GM21423 (cell line): ENCODE results near the gene IQCK.

Experiments used
- ATAC-seq: cut with Tn5 transposase; IDR thresholded peaks from one replicate; pipeline ENCODE4 v1.9.1; 2021; ENCODE audit warnings: mild to moderate bottlenecking, moderate library complexity; ENCODE audit not compliant: unreplicated experiment

The IQCK gene

DNA sequence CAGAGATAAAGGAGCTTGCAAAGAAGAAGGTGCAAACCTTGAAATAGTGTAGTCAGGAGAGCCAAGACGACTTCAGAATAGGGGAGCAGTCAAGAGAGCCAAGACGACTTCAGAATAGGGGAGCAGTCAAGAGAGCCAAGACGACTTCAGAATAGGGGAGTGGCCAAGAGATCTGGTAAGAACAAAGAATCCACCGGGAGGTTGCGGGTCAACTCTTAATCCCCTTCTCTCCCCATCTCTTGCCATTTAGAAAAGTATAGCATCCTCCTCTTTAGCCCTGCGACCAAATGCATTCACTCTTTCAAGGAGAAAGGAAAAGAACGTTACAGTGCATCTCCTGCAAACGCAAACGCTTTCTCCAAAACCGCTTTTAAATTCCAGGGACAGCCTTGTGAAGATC lies 757 bp upstream of the IQCK start:
- ATAC-seq: no peak

DNA sequence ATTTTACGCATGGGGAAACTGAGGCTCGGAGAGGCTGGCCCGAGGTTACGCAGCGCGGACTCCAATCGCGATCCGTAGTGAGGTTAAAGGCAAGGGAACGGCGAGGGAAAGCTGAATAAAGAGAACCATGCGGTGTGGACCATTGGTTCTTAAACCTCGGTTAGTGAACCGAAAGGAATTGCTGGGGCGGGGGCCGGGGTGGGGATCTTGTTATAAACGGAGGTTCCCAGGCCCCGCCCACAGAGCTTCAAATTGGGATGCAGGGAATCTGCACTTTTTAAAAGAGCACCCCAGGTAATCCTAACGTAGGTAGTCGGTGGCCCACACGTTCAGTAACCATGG lies 524 bp downstream of the IQCK start:
- ATAC-seq: no peak

DNA sequence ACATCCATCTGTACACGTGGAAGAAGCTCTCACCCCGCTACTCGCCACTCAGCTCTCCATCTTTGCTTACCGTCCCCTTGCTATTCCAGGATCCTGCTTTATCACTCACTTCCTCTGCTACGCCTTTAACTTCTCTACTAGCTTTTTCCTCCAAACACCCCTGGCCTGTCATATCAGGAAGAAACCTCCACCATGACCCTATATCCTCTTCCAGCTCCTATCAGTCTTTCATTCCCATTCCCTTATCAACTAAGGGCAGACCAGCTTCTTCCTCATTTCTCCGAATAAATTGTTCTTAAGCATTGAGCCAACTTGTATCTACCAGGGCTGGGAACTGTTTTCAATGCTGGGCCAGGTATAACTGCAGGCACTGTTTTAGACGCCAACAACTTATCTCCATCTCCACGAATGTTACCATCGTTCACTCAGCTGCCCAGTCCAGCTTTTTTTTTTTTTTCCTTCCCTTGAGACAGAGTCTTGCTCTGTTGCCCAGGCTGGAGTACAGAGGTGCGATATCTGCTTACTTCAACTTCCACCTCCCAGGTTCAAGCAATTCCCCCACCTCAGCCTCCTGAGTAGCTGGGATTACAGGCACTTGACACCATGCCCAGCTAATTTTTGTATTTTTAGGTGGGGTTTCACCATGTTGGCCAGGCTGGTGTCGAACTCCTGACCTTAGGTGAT lies 4.3 kb downstream of the IQCK start:
- no peak for ATAC-seq

GRCh38 chr16:19722981-19723380 lies 4.9 kb downstream of the IQCK start:
- no peak for ATAC-seq

GRCh38 chr16:19728636-19728965 lies 10.5 kb downstream of the IQCK start:
- no peak for ATAC-seq

DNA sequence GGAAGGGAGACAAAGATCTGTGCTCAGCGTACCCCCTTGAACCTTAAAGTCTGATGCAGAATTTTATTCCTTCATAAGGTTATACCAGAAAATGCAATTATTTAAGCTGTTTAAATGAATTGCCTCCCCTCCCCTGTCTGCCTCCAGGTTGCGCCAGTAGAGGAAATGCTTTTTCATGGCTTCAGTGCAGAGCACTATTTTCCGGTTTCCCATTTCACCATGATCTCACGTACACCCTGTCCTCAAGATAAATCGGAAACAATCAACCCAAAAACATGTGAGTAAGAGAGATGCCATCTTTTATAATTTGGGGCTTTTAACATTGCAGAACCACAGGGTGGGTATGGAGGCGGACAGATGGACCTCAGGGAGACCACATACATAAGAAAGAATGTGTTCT lies 15.5 kb downstream of the IQCK start:
- ATAC-seq: no peak

DNA sequence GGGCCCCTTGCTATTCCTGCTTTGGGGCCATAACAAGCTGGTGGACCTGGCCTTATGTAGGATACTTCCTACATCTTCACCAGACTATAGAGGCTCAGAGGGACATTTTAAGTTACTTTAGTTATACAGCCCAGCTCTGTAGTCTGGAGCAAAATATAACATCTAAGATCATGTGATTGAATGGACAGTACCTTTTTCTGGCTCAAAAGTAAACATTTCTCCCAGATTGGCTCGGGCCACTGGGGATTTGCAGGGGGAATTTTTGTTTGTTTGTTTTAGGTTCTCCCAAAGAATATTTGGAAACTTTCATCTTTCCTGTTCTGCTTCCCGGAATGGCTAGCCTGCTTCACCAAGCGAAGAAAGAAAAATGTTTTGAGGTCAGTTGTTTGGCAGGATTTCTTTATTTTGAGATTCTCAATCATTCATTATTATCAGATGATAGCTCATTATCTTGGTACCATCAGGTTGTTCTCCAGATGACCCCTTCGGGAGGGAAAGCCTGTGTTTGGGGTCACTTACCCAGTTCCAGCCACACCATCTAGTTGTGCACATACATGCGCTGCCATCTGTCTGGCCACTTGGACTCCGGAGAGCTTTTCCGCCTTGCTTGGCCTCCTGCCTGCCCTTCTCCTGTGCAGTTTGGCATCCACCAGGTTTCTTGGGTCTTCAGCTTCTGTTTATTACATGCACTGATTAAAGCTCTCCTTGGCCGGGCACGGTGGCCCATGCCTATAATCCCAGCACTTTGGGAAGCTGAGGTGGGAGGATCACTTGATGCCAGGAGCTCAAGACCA lies 17.2 kb downstream of the IQCK start:
- no peak for ATAC-seq

- no peak for ATAC-seq
These were observed 19.4 kb downstream of the IQCK start for GRCh38 chr16:19737306-19738038.

DNA sequence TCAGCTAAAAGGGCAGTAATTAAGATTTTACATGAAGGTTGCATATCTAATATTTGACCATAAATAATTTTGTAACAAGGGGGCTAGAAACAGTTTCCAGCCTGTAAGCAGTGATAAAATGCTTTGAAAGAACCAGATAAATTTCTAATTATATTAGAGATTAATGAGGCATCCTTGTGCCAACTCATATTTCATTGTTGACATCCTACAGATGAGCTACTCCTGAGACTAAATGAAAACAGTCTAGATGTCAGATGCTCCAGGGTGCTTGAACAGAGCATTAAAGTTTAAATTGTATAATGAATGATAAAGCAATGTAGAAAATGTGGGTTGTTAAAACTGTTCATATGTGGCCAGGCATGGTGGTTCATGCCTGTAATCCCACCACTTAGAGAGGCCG lies 23.3 kb downstream of the IQCK start:
- ATAC-seq: no peak

- no peak for ATAC-seq
These were observed 25.7 kb downstream of the IQCK start for GRCh38 chr16:19743816-19744159.

GRCh38 chr16:19744670-19745069 lies 26.6 kb downstream of the IQCK start:
- no peak for ATAC-seq

DNA sequence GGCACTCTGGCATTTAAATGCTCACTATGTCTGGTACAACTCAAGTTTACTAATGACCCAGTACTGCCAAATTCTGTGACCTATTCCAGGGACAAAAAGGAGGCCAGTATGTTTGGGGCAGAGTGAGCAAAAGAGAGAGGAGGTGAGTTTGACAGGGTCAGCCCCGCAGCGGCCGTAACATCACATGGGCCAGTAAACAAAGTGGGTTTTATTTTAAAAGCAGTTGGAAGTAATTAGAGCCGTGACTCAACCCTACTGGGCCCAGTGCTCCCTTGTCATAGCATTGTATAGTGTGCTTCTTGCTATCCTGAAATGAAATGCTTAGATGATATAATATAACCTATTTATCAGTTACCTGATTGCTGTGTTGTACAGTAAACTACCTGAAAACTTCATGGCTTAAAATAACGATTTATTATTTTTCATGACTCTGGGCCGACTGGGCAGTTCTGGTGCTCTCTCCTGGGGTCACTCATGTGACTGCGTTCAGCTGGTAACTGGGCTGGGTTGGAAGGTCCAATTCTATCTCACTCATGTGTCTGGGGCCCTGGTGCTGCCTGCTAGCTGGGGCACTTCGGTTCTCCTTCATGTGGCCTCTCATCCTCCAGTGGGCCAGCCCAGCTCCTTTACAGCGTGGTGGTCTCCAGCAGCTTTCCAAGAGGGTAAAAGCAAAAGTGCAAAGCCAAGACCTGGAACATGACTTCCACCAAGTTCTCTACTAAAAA lies 27.4 kb downstream of the IQCK start:
- no peak for ATAC-seq

GRCh38 chr16:19746561-19746960 lies 28.5 kb downstream of the IQCK start:
- no peak for ATAC-seq

DNA sequence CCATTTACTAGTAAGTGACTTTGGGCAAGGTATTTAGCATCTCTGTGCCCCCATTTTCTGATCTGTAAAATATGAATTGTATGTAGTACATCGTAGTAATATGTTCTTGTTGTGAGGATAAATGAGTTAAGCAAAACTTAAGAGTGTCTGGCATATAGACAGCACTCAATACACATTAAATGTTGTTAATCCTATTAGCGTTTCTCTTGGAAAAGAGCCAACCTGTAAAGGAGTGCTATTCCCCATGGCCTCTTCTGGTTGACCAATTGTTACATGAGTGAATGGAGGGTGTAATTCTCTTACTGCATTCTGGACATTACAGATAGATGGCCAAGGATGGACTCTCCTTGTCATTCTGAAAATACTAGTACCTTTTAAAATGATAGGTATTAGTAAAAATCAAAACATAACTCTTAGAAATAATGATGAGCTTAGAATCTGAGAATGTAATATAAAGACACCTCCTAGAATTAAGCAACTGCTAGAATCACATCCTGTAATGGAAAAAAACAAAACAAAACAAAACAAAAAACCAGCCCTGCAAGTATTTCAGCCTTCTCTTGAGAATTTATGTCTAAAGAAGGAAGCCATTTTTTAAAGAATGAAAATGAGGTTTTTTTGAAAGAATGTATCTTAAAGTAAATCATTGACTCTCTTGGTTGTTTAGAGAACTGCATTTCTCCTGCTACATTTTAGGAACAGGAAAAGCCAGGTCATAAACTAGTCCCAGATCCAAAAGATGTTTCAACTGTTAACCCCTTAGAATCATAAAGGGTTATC lies 30.5 kb downstream of the IQCK start:
- ATAC-seq: no peak

DNA sequence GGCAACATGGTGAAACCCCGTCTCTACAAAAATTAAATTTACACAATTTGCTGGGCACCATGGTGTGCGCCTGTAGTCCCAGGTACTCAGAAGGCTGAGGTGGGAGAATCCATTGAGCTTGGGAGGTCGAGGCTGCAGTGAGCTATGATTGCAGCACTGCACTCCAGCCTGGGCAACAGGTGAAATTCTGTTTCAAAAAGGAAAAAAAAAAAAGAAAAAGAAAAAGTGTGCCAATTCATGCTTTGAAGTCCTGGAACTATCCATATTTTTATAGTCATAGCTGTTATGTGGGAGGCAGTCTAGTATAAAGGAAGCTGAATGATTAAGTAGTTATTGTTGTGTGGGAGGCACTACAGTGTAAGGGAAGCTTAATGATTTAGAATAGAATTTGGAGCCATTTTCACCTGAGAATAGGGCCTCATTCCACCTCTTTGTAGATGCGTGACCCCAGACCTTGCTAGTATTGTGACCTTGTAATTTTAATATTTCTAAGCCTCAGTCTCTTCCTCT lies 31.6 kb downstream of the IQCK start:
- no peak for ATAC-seq

GRCh38 chr16:19751478-19752385 lies 33.7 kb downstream of the IQCK start:
- ATAC-seq: no peak

- ATAC-seq: no peak
These were observed 36.0 kb downstream of the IQCK start for GRCh38 chr16:19753815-19754643.

- no peak for ATAC-seq
These were observed 36.6 kb downstream of the IQCK start for GRCh38 chr16:19754644-19755036.

GRCh38 chr16:19755268-19755667 lies 37.2 kb downstream of the IQCK start:
- no peak for ATAC-seq
